Measurements from ENCODE around the gene CLEC9A.

GRCh38 chr12:10058387-10058786 lies 27.9 kb downstream of the CLEC9A start:
- TF ChIP-seq CTCF (IDR thresholded peaks at IDR 0.05) = no peak
- TF ChIP-seq POLR2A (IDR thresholded peaks at IDR 0.05) = no peak
